ENCODE results near the gene CYP26C1.

Gene CYP26C1

DNA sequence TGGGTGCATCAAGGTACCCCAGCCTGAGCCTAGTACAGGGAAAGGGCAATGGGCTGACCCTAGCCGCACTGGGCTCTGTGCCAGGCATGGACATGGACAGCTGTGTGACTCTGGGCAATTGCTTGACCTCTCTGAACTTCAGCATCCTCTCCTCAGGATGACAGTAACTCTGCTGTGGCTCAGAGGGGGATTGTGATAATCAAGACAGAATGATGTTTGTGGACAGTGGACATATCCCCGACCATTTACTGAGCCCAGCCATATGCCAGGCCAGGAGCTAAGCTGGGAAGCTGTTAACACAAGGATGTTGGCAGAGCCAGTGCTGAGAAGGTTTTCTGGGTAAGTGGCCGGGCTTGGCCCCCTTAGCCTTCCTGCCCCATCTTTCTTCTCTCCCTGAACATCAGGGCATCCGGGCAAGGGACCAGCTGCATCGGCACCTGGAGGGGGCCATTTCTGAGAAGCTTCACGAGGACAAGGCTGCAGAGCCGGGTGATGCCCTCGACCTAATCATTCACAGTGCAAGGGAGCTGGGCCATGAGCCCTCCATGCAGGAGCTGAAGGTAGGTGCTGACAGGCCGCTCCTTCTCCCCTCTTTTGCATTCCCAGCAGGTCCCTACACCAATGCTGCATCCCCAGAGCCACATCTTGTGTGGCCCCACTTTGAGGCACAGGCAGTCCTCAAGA, 3.5 kb downstream of the CYP26C1 start:
- DNase-seq (ENCODE audit: low read depth, low spot score) = no peak

DNA sequence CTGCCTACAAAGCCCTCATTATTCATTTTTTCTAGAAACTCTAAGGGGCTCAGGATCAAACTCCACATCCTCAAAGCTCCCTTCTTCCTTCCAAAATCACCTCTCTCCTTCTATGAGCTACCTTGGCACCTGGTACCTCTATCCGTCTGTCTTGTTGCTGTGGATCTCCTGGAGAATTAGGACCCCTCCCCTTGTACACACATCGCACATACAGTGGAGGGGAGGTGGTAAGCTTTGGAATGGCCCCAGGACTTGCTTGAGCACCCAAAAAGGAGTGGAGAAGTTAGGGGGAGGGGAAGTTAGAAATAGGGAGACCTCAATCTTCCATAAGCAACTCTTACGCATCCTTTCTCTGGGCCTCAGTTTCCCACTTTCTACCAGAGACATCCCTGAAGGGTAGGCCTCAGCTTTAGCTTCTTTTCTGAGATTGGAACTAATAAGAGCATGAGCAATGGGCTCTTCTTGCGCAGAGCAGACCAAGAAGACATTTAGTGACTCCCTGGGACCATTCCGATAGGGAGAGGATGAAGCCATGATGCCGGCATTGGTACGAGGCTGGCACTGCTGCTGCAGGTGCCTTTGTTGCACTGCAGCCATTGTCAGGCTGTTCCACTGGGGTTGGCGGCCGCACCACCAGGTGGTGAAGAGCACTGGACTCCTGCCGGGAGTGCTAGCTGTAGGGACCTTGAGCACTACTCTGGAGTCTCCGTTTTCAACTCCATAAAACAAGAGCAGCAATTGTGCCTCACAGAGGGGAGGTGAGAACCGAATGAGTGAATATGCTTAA, 4.5 kb downstream of the CYP26C1 start:
- no peak for DNase-seq (ENCODE audit: low read depth, low spot score)

DNA sequence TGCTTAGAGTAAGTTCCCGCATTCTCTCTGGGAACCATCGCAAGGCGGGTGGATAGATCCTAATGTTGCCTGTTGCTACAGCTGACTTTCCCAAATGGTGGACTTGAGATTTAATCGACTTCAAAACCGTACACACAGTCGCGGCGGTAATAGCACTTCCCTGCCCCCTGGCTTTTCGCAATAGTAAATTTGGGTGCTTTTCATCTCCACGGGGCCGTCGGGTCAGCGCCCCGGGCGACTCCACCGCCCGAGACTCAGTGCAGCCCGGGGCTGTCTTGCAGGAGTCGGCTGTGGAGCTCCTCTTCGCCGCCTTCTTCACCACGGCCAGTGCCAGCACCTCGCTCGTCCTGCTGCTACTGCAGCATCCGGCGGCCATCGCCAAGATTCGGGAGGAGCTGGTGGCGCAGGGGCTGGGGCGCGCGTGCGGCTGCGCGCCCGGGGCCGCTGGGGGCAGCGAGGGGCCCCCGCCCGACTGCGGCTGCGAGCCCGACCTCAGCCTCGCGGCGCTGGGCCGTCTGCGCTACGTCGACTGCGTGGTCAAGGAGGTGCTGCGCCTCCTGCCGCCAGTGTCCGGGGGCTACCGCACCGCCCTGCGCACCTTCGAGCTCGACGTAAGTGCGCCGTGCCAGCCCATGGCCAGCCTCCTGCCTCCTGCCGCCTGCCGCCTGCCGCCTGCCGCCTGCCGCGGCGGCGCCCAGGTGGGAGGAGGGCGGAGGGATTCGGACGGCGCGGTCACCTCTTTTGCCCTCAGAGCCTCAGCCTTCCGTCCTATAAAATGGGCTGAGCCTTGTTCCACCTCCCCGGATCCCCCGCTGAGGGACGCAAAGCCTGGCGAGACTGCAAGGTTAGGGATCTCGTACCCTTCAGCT, 5.3 kb downstream of the CYP26C1 start:
- no peak for DNase-seq (ENCODE audit: low read depth, low spot score)

DNA sequence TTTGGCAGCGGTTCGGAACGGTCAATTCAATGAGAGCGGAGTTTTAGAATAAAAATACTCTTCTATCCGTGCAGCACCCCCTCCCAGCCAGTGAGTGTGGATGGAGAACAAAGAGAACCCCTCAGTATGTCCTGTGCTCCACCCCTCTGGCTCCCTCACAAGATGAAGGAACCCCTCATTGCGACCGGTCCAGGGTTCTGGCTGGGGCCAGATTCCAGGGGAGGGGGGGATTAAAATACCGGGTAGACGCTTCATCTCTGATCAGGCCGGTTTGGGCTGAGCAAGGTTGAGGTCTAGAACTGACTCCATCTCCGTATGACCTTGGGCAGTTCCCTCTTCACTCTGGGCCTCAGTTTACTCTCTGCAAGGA, 5.9 kb downstream of the CYP26C1 start:
- no peak for DNase-seq (ENCODE audit: low read depth, low spot score)

DNA sequence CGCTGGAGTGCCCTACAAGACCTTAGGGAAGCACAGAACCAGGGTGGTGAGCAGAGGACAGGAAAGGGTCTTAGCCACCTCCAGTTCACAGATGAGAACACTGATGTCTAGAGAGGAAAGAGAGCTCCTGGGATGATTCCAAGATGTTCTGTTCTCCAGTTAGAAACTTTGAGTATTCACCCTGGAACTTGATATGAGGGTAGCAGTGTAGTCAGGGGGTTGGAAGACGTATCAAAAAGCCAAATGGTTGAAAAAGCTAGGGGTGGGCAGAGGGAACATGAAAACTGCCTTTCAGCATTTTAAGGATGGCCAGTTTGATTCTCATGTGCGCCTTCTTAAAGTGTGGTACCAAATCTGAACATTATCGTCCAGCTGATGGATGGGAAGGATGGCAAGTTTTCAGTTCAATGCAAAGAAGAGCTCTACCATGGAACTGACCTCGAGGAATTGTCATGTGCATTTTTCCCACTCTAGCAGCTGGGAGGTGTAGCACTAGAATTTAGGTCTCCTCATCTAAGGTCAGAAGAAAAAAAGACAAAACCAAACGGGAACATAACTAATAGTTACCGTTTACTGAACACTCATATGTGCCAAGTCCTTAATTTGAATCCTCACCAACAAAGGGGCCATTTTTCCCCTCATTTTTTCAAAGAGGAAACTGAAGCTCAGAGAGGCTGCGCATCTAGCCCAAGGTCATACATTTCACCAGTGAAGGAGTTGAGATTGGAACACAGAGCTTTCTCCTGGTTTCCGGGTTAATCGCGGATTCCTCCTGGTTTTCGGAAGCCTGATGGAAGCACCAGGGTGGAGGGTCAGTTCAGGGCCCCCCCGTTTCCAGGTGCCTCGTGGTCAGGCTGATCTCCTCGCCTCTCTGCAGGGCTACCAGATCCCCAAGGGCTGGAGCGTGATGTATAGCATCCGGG, 7.1 kb downstream of the CYP26C1 start:
- no peak for DNase-seq (ENCODE audit: low read depth, low spot score)

DNA sequence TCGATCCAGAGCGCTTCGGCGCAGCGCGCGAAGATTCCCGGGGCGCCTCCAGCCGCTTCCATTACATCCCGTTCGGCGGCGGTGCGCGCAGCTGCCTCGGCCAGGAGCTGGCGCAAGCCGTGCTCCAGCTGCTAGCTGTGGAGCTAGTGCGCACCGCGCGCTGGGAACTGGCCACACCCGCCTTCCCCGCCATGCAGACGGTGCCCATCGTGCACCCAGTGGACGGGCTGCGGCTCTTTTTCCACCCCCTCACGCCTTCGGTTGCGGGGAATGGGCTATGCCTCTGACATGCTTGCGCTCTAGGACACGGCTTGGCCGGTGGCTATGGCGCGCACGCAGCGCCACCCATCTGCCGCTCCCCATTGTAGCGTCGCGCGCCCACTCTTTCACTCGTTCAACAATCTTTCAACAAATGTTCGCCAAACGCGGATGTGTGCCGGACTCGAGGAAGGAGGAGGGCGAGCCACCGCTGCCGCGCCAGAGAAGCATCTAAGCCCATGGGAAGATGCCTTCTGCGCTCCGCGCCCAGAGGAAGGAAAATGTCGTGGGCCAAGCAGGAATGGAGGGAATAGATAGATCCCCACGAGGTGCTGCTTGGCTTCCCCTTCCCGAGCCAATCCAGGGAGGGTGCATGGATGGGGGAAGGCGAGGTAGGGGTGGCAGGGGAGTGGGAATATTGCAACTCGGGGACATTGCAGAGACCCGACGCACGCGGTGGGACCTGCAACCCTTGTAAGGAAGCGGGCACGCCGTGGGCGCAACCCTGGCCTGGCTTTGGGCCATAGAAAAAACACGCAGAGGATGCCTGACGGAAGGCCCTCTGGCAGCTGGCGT, 8.0 kb downstream of the CYP26C1 start:
- no peak for DNase-seq (ENCODE audit: low read depth, low spot score)

DNA sequence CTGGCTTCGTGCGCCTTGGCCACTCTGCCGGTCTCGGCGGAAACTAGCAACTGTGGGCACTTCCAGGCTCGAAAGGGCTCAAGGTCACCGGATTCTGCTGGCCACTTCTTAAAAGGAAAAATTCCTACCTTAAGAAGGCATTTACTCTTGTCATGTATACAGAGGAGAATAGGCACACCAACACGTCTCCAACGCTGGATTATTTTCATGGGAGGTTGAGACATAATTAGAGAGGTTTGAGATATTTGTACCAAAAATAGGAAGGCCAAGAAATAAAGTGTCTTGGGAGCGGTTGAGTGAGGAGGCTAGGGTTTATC, 8.6 kb downstream of the CYP26C1 start:
- DNase-seq (ENCODE audit: low read depth, low spot score) = no peak

DNA sequence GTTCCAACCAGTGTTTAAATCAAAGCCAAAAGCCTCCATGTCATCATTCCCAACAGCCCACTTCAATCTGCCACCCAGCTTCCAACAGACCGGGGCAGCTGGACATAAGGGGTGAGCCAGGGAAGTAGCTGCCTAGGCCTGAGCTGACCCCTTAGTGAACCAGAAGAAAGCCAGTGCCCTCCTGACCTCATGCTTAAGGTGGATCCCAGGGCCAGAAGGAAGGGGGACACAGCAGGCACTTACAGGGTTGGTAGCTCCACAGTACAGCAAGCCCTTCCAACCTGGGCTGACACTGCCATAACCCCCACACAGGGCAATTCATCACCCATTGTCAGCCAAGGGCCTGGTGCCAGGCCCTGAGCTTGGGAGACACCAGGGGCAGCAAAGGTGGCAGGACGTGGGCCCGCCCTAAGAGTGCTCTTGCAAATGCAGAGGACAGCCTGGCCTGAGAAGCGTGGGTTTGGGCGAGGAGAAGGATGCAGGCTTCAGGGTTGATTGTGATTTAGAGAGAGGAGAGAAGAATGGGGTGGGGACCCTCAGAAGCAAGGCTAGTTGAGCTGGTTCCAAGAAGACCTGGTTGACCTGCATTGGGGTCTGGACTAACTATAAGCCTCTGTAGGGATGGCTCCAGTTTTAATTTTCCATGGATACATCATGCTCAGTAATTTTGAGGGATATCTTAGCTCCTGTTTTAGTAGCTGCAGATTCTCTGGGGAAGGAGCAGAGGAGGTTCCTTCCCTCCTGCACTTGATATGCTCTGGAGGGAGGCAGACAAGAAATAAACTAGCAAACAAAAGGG, 10.0 kb downstream of the CYP26C1 start:
- DNase-seq (ENCODE audit: low read depth, low spot score) = no peak

DNA sequence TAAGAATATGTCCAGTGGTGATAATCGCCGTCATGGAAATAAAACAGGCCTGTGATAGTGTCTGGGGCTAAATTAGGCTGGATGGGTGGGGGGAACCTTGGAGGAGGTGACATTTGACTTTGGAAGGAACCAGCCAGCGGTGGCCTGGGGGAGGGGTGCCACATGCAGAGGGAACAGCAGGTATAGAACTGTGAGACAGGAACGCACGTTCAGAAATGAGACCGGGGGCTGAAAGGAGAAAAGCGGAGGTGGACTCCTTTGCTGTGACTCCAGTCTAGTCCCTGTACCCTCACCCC, 10.5 kb downstream of the CYP26C1 start:
- no peak for DNase-seq (ENCODE audit: low read depth, low spot score)

DNA sequence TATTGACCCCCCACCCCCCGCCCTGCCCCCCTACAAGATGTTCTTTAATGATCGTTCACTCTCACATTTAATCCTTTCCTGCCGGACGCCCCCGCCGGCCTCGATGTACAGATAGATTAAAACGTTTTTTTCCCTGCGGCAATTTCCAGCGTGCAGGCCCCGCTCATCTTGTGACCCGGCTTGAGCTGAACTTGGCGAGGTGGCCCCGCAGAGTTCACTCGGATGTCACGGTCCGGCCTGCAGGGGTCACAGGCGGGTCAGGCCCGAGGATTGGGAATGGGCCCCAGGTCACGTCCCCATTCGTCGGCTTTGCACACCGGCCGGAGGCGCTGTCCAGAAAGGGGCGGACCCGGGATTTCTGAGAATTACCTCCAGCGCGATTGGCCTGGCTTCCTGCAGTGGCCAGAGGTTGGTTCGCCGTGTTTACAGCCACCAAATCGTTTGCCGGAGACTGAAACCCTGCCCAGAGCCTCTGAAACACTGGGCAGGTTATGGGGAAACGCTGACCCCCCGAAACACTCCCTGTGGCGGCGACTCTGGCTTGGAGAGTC, 11.2 kb downstream of the CYP26C1 start:
- DNase-seq (ENCODE audit: low read depth, low spot score) = no peak

DNA sequence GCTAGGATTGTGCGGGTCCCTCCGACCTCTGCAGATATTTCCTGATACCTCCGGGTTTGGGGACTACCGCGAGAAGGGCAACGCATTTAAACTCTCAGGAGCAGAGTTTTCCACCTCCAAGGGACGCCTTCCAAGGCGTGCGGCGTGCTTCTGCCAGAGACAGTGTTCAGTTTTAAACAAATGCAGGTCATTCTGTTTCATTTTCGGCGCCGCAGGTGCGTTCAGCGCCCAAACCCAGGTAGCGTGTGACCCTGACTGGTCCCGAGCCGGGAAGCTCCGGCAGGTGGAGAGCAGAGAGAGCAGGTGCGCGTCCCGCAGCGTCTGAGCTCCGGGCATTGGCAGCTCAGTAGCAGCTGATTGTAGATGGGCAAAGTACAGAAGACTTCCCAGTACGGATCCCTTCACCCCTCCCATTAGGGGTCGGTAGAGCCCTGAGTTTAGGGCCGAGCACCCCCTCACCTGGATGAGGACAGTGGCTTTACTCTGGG, 11.7 kb downstream of the CYP26C1 start:
- DNase-seq (ENCODE audit: low read depth, low spot score) = no peak

DNA sequence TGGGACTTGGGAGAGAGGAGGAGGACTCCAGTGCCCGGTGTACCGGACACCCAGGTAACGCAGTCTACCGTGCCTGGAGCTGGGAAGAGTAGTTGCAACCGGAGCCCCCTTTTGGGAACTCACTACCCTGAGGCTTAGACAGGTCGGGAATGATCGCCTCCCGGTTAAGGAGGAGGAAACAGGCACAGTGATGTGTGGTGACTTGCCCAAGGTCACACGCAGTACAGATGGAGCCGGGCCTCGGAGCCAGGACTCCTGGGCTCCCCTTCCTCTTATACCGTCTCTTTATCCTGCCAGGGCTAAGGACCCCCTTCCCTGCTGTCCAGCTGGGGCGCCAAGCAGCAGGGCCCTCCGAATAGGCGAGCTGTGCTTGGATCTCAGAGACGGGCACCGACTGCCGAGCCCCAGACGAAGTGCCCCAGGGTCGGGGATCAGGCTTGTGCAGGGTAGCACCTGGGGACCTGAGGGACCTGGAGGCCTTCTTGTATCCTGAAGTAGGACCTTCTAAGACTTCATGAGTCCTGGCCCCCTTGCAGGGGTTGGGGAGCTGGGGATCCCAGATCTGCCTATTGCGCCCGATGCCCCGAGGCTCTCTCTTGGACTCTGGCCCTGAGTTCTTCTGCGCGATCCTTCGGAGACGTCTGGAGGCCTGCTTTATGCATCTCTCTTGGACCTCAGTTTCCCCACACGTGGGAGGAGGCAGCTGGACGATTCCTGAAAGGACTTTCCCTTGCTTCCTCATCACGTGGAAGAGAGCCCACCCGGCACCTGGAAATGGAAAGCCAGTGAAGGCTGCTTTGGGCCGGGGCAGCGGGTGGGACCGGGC, 12.3 kb downstream of the CYP26C1 start:
- no peak for DNase-seq (ENCODE audit: low read depth, low spot score)

DNA sequence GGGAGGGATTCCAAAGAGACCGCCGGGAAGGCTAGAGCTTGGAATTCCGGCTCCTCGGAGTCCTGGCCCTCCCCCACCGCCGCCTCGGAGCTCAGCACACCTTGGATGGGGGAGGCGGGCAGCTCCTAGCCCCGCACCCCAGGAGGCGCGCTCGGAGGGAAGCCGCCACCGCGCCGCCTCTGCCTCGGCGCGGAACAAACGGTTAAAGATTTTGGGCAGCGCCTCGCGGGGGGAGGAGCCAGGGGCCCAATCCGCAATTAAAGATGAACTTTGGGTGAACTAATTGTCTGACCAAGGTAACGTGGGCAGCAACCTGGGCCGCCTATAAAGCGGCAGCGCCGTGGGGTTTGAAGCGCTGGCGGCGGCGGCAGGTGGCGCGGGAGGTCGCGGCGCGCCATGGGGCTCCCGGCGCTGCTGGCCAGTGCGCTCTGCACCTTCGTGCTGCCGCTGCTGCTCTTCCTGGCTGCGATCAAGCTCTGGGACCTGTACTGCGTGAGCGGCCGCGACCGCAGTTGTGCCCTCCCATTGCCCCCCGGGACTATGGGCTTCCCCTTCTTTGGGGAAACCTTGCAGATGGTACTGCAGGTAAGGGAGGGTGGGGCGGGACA, 13.0 kb downstream of the CYP26C1 start, which contains the start of gene CYP26A1:
Gene CYP26A1, plus strand, starts transcription at position 355 of the 608 bp plus-strand sequence. Its CDS starts 42 bp downstream, at position 397.
- DNase-seq (ENCODE audit: low read depth, low spot score) = no peak

DNA sequence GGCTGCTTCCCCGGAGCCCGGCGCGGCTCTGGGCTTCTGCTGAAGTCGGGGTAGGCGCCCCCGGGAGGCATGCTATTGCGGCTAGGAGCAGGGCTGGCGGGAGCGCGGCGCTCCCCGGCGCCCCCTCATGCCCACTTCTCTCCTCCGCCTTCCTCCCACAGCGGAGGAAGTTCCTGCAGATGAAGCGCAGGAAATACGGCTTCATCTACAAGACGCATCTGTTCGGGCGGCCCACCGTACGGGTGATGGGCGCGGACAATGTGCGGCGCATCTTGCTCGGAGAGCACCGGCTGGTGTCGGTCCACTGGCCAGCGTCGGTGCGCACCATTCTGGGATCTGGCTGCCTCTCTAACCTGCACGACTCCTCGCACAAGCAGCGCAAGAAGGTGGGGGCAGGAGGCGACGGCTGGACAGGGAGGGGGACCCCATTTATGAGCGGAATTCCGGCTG, 13.6 kb downstream of the CYP26C1 start:
- DNase-seq (ENCODE audit: low read depth, low spot score) = no peak

DNA sequence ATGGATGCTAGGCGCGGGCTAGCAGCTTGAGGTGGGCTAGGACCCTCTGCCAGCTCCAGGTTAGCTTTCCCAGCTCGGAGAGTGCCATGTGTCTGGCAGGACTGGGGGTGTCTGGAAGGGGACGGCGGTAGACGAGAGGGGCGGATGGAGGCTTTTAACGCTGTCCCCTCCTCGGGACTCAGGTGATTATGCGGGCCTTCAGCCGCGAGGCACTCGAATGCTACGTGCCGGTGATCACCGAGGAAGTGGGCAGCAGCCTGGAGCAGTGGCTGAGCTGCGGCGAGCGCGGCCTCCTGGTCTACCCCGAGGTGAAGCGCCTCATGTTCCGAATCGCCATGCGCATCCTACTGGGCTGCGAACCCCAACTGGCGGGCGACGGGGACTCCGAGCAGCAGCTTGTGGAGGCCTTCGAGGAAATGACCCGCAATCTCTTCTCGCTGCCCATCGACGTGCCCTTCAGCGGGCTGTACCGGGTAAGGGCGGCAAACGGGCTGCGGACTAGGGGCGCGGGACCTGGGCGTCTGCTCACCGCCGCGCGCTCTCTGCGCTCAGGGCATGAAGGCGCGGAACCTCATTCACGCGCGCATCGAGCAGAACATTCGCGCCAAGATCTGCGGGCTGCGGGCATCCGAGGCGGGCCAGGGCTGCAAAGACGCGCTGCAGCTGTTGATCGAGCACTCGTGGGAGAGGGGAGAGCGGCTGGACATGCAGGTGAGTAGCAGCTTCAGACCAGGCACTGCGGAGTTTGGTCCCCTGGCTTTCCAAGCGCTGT, 14.2 kb downstream of the CYP26C1 start:
- no peak for DNase-seq (ENCODE audit: low read depth, low spot score)

DNA sequence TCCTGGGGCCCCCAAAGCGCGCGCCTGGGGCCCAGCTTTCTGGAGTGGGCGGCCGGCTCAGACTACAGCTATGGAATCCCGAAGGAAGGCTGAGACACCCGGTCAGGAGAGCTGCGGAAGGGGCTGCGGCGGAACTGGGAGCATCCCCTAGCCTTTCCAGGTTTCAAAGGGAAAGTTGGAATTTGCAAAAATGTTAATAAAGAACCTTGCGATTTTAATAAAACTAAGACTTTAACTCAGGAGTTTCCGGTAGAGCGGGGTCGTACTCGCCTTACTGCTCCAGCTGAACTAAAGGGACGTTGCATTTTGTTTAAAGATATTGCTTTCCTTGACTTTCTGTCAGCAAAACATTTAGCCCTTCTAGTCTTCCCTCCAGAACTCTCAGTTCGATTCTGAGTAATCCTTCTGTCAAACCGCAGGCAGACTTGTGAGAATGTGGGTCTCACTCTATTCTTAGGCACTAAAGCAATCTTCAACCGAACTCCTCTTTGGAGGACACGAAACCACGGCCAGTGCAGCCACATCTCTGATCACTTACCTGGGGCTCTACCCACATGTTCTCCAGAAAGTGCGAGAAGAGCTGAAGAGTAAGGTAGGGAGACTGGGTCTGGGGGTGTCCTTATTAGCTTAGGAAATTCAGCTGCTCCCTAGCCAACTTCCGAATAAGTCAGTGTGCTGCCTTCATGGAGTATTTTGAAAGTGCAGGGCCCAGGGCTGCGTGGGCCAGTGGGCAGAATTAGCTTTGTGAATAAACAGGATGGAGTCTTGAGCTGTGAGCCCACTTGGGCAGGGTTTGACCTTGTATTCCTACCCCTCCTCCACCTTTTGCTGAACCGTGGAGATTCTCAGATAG, 15.0 kb downstream of the CYP26C1 start:
- DNase-seq (ENCODE audit: low read depth, low spot score) = no peak

Measured in brain pericyte (primary cell).